NCI-H2227 (cell line): ENCODE data around the gene DUSP5.
"Not testable (repeated sequence)": the region's sequence is repeated elsewhere in the genome, so short reads cannot be mapped to it uniquely, and the experiment has no call there.

Experiments
- DNase-seq: peaks from one replicate; lab custom pipeline; 2025; ENCODE audit not compliant: unreplicated experiment; lab: John Stamatoyannopoulos, UW

Gene DUSP5

GRCh38 chr10:110497438-110498086 is at the start of gene DUSP5:
TSS of gene DUSP5 (plus strand) at chr10:110497907. CDS start at chr10:110498122, 215 bp downstream.
- DNase-seq = peak; percentile 96

GRCh38 chr10:110448682-110449418 is 48.9 kb upstream of the DUSP5 start:
- DNase-seq = no peak

GRCh38 chr10:110455446-110455845 is 42.3 kb upstream of the DUSP5 start:
- no peak for DNase-seq

- no peak for DNase-seq
Observed at GRCh38 chr10:110456046-110456445, 41.7 kb upstream of the DUSP5 start.

GRCh38 chr10:110456523-110457091 is 41.1 kb upstream of the DUSP5 start:
- no peak for DNase-seq

GRCh38 chr10:110457851-110458250 is 39.9 kb upstream of the DUSP5 start:
- no peak for DNase-seq

GRCh38 chr10:110458266-110458920 is 39.3 kb upstream of the DUSP5 start:
- no peak for DNase-seq

- DNase-seq = no peak
Observed at GRCh38 chr10:110459600-110459999, 38.1 kb upstream of the DUSP5 start.

- no peak for DNase-seq
Observed at GRCh38 chr10:110460111-110460809, 37.4 kb upstream of the DUSP5 start.

- no peak for DNase-seq
Observed at GRCh38 chr10:110461088-110461487, 36.6 kb upstream of the DUSP5 start.

- no peak for DNase-seq
Observed at GRCh38 chr10:110461530-110461929, 36.2 kb upstream of the DUSP5 start.

GRCh38 chr10:110462166-110463095 is 35.3 kb upstream of the DUSP5 start:
- no peak for DNase-seq

GRCh38 chr10:110468258-110468657 is 29.4 kb upstream of the DUSP5 start:
- not testable (repeated sequence) for DNase-seq

- not testable (repeated sequence) for DNase-seq
Observed at GRCh38 chr10:110470541-110470940, 27.2 kb upstream of the DUSP5 start.

- DNase-seq = no peak
Observed at GRCh38 chr10:110471566-110472139, 26.1 kb upstream of the DUSP5 start.

- no peak for DNase-seq
Observed at GRCh38 chr10:110474017-110474416, 23.7 kb upstream of the DUSP5 start.

GRCh38 chr10:110474826-110475225 is 22.9 kb upstream of the DUSP5 start:
- no peak for DNase-seq

GRCh38 chr10:110475722-110476515 is 21.8 kb upstream of the DUSP5 start:
- no peak for DNase-seq

GRCh38 chr10:110479710-110480109 is 18.0 kb upstream of the DUSP5 start:
- DNase-seq = no peak
